Keratinocyte (primary cell): ENCODE measurements around the gene PCK1. TPM values are rescaled to one million over a fixed set of nuclear protein-coding genes. Genes with fewer than 3 reads are reported as not detected.

ENCODE experiments used
- DNase-seq: peaks from one replicate; pipeline ENCODE4 v3.0.0-alpha.2; 2011; ENCODE audit warnings: low read depth, missing footprints, low spot score
- FAIRE-seq: peaks from 2 replicates; lab custom pipeline; 2011; peaks lifted over from hg19 to GRCh38; lab: Jason Lieb, UNC
- H2AFZ ChIP-seq: 2 replicates; pipeline ENCODE4 v1.6.0; 2012; ENCODE audit warnings: low read length, control low read depth, inconsistent platforms; ENCODE audit not compliant: control insufficient read depth
- H3K27ac ChIP-seq: 2 replicates; pipeline ENCODE4 v1.5.1; 2011; ENCODE audit warnings: low read length; ENCODE audit not compliant: control insufficient read depth, insufficient read depth
- H3K27me3 ChIP-seq: 3 replicates; pipeline ENCODE4 v1.6.0; 2011; ENCODE audit warnings: low read length; ENCODE audit not compliant: control insufficient read depth, insufficient read depth; ENCODE audit errors: extremely low read depth
- H3K36me3 ChIP-seq, 2 experiments: 2 replicates in 1 of 2; 3 replicates in 1 of 2; pipeline ENCODE4 v1.5.1; 2011; ENCODE audit warnings: low read length in 2 of 2, mild to moderate bottlenecking in 1 of 2; ENCODE audit not compliant: control insufficient read depth in 2 of 2, insufficient read depth in 2 of 2; ENCODE audit errors: extremely low read depth in 1 of 2
- H3K4me1 ChIP-seq: 3 replicates; pipeline ENCODE4 v1.5.1; 2011; ENCODE audit warnings: low read length; ENCODE audit not compliant: control insufficient read depth, insufficient read depth; ENCODE audit errors: extremely low read depth
- H3K4me2 ChIP-seq: 3 replicates; pipeline ENCODE4 v1.6.0; 2011; ENCODE audit warnings: low read depth, low read length; ENCODE audit not compliant: control insufficient read depth, insufficient read depth; ENCODE audit errors: extremely low read depth
- H3K4me3 ChIP-seq, 3 experiments: fragments of 200-600 bp in 1 of 3; sonication (generic) in 1 of 3; 2 replicates in 2 of 3; 3 replicates in 1 of 3; pipeline ENCODE4 v1.5.1; 2011 to 2016; ENCODE audit warnings: low read length in 3 of 3, mild to moderate bottlenecking in 3 of 3, control low read depth in 2 of 3, inconsistent platforms in 1 of 3, low read depth in 1 of 3, mixed read lengths in 1 of 3, mixed run types in 1 of 3, moderate library complexity in 1 of 3; ENCODE audit not compliant: control insufficient read depth in 2 of 3, insufficient read depth in 2 of 3; ENCODE audit errors: extremely low read depth in 1 of 3
- H3K79me2 ChIP-seq: 2 replicates; pipeline ENCODE4 v1.6.0; 2012; ENCODE audit warnings: low read length; ENCODE audit not compliant: control insufficient read depth, insufficient read depth
- H3K9ac ChIP-seq: 3 replicates; pipeline ENCODE4 v1.6.0; 2011; ENCODE audit warnings: low read length; ENCODE audit not compliant: control insufficient read depth, insufficient read depth; ENCODE audit errors: extremely low read depth
- H3K9me1 ChIP-seq: 3 replicates; pipeline ENCODE4 v1.6.0; 2011; ENCODE audit warnings: low read length; ENCODE audit not compliant: control insufficient read depth, insufficient read depth; ENCODE audit errors: extremely low read depth
- H3K9me3 ChIP-seq: 2 replicates; pipeline ENCODE4 v1.5.1; 2012; ENCODE audit warnings: low read depth, low read length; ENCODE audit not compliant: control insufficient read depth
- H4K20me1 ChIP-seq: 3 replicates; pipeline ENCODE4 v1.6.0; 2011; ENCODE audit warnings: low read length; ENCODE audit not compliant: control insufficient read depth, insufficient read depth; ENCODE audit errors: extremely low read depth
- EZH2 ChIP-seq: IDR thresholded peaks from one replicate; pipeline ENCODE4 v1.6.1; 2012; ENCODE audit warnings: inconsistent platforms, mild to moderate bottlenecking, low read length, moderate library complexity
- dilution Hi-C: fragments of 300-500 bp; cut with MboI; formaldehyde crosslinking; loops from one replicate; pipeline ENCODE4 v1.7.0; 2020; ENCODE audit warnings: low sequenced_read_pairs; ENCODE audit not compliant: extremely low pct_ligation_motif_present
- polyA plus RNA-seq, 5 experiments: library from polyadenylated mRNA; depleted of rRNA in 3 of 5; stranded (reverse) in 3 of 5; stranded (forward) in 1 of 5; unstranded in 1 of 5; fragments of >200 nt; gene quantifications; 1 replicate in 1 of 5; 2 replicates in 3 of 5; 3 replicates in 1 of 5; pipeline versions ENCODE4 v1.2.1 to v1.2.3, GENCODE V29; 2011 to 2012; ENCODE audit warnings: missing spikeins in 2 of 5, low read depth in 1 of 5, low replicate concordance in 1 of 5
- TF ChIP-seq, protein P1 (sequence below), 3 experiments: IDR thresholded peaks in 1 of 3; conservative IDR thresholded peaks in 1 of 3; optimal IDR thresholded peaks in 1 of 3; 2 replicates in 2 of 3; 3 replicates in 1 of 3; pipeline versions ENCODE3 to v1.5.1; 2011; ENCODE audit warnings: low read length in 3 of 3, mild to moderate bottlenecking in 3 of 3, moderate library complexity in 2 of 3, control low read depth in 1 of 3, inconsistent platforms in 1 of 3; ENCODE audit not compliant: insufficient read depth in 2 of 3; ENCODE audit errors: extremely low read depth in 1 of 3

Gene PCK1
- polyA plus RNA-seq, 1 donor (not counting 4 experiments of a cell fraction or from before 2014, with no cell fraction given), result not detected

DNA sequence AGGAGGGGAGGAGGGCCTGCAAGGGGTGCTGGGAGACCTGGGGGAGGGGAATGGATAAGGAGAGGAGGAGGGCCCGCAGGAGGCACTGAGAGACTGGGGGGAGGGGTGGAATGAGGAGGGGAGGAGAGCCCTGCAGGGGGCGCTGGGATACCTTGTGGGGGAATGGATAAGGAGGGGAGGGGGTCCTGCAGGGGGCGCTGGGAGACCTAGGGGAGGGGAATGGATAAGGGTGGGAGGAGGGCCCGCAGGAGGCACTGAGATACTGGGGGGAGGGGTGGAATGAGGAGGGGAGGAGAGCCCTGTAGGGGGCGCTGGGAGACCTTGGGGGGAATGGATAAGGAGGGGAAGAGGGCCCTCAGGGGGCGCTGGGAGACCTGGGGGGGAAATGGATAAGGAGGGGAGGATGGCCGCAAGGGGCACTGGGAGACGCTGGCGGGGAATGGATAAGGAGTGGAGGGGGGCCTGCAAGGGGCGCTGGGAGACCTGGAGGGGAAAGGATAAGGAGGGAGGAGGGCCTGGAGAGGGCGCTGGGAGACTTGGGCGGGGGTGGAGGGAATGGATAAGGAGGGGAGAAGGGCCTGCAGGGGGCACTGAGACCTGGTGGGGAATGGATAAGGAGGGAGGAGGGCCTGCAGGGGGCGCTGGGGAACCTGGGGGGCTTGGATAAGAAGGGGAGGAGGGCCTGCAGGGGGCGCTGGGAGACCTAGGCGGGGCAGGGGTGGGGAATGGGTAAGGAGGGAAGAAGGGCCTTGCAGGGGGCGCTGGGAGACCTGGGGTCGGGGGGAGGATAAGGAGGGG is 34.6 kb upstream of the PCK1 start:
- H3K9me3 ChIP-seq, result no peaks in the 10 kb centered on the region
- H3K9me1 ChIP-seq, result no peaks in the 10 kb centered on the region
- no peak overlapping the region for H3K9ac ChIP-seq
- dilution Hi-C loops, result no loop called here
- no peaks in the 10 kb centered on the region for H3K4me1 ChIP-seq
- no peak overlapping the region for H2AFZ ChIP-seq
- TF ChIP-seq, protein P1, sequence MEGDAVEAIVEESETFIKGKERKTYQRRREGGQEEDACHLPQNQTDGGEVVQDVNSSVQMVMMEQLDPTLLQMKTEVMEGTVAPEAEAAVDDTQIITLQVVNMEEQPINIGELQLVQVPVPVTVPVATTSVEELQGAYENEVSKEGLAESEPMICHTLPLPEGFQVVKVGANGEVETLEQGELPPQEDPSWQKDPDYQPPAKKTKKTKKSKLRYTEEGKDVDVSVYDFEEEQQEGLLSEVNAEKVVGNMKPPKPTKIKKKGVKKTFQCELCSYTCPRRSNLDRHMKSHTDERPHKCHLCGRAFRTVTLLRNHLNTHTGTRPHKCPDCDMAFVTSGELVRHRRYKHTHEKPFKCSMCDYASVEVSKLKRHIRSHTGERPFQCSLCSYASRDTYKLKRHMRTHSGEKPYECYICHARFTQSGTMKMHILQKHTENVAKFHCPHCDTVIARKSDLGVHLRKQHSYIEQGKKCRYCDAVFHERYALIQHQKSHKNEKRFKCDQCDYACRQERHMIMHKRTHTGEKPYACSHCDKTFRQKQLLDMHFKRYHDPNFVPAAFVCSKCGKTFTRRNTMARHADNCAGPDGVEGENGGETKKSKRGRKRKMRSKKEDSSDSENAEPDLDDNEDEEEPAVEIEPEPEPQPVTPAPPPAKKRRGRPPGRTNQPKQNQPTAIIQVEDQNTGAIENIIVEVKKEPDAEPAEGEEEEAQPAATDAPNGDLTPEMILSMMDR (optimal IDR thresholded peaks at IDR 0.05 in 1 of 3, IDR thresholded peaks at IDR 0.05 in 1 of 3, conservative IDR thresholded peaks at IDR 0.05 in 1 of 3; ENCODE audit: extremely low read depth in 1 of 3, insufficient read depth in 2 of 3, low read length in 3 of 3), result no peak
- TF ChIP-seq EZH2, result no peak
- H3K27ac ChIP-seq, result no peak overlapping the region
- peaks cover 6% of the 10 kb centered on the region for H3K27me3 ChIP-seq
- H3K79me2 ChIP-seq, result no peaks in the 10 kb centered on the region
- no peaks in the 10 kb centered on the region for H3K36me3 ChIP-seq
- H3K4me3 ChIP-seq, result no peak overlapping the region
- no peak for FAIRE-seq
- no peak for DNase-seq
- no peak overlapping the region for H3K4me2 ChIP-seq
- H4K20me1 ChIP-seq, result no peaks in the 10 kb centered on the region

DNA sequence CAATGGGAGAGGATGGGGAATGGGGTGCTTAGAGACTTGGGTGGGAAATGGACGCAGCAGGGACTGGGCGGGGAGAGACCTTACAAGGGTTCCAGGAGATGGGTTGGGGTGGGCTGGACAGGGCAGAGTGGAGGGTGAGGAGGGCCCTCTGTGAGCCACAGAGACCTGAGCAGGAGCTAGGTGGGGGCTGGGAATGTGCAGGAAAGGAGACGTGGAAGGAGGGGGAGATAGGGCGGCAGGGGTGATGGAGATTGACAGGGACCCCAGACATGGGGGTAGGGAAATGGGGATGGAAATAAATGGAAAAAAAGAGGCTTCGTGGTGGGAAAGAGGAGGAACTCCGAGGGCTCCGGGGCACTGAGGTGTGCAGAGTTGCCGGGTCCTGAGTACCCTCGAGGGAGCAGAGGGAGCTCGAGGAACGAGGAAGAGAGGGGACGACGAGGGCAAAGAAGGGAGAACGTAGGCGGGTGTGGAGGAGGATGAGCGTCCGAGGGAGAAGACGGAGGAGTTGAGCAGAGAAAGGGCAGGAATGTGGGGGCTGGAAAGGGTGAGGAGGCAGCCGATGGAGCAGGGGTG is 33.9 kb upstream of the PCK1 start:
- H3K9ac ChIP-seq, result no peak overlapping the region
- no peak overlapping the region for H2AFZ ChIP-seq
- H3K36me3 ChIP-seq, result no peaks in the 10 kb centered on the region
- H3K4me2 ChIP-seq, result no peak overlapping the region
- no peak overlapping the region for H3K4me3 ChIP-seq
- no peak for TF ChIP-seq EZH2
- TF ChIP-seq, protein P1 (optimal IDR thresholded peaks at IDR 0.05 in 1 of 3, IDR thresholded peaks at IDR 0.05 in 1 of 3, conservative IDR thresholded peaks at IDR 0.05 in 1 of 3; ENCODE audit: extremely low read depth in 1 of 3, insufficient read depth in 2 of 3, low read length in 3 of 3), result no peak
- dilution Hi-C loops, result no loop called here
- no peaks in the 10 kb centered on the region for H3K9me1 ChIP-seq
- no peak for DNase-seq
- H3K27me3 ChIP-seq, result peaks cover 6% of the 10 kb centered on the region
- H3K79me2 ChIP-seq, result no peaks in the 10 kb centered on the region
- no peak for FAIRE-seq
- no peaks in the 10 kb centered on the region for H3K9me3 ChIP-seq
- H3K4me1 ChIP-seq, result no peaks in the 10 kb centered on the region
- H3K27ac ChIP-seq, result no peak overlapping the region
- no peaks in the 10 kb centered on the region for H4K20me1 ChIP-seq
